GM19372 (cell line): ENCODE measurements around the gene ZACN.

Experiments used
- ATAC-seq: cut with Tn5 transposase; IDR thresholded peaks from one replicate; pipeline ENCODE4 v1.9.1; 2021; ENCODE audit warnings: mild to moderate bottlenecking, low read depth, moderate library complexity; ENCODE audit not compliant: unreplicated experiment

Gene ZACN

DNA sequence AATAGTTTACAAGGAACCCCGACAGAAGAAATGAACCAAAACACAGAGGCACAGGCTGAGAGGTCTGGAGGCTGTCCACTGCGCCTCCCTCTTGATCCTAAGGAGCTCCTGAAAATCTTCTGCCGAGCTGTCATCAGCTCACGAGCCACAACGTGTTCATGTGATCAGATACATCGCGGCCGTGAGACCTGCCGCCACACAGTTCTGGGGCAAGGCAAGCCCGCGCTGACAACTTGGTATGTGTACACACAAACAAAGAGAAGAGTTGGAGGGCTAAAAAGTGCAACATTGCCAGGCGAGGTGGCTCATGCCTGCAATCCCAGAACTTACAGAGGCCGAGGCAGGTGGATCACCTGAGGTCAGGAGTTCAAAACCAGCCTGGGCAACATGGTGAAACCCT is 17.0 kb downstream of the ZACN start:
- ATAC-seq, result no peak

GRCh38 chr17:76097716-76098295 is 18.8 kb downstream of the ZACN start:
- ATAC-seq, result no peak

GRCh38 chr17:76102944-76103273 is 23.9 kb downstream of the ZACN start:
- ATAC-seq, result no peak

GRCh38 chr17:76103274-76104139 is 24.5 kb downstream of the ZACN start, which contains the start of gene EXOC7:
Gene EXOC7 (minus strand): TSS chr17:76103787. CDS start chr17:76103692, 95 bp downstream.
- peak; percentile 85 for ATAC-seq

DNA sequence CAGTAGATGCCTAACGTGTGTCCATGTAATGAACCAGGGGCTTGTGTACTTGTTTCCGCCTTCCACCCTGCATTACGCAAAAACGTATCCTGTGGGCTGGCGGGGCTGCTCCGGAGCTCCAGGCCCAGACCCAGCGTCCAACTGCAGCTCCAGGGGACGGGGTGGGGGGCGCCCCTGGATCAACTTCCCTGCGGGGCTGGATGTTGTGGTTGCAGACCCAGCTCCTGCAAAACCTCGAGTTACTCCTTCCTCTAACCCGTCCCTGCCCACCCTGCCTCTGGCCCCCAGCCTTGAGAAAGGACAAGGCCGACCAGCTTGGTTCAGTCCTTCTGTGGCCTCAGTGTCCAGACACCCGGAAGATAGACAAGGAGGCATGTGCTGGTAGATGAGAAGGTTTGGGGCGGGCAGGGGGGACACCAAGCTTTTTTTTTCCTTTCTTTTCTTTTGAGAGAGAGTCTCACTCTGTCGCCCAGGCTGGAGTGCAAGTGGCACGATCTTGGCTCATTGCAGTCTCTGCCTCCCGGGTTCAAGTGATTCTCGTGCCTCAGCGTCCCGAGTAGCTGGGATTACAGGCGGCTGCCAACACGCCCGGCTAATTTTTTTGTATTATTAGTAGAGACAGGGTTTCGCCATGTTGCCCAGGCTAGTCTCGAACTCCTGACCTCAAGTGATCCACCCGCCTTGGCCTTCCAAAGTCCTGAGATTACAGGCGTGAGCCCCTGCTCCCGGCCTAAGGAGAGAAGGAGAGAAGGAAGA is 25.3 kb downstream of the ZACN start:
- no peak for ATAC-seq

- ATAC-seq, result no peak
Measured at GRCh38 chr17:76104896-76105231, 25.9 kb downstream of the ZACN start.

DNA sequence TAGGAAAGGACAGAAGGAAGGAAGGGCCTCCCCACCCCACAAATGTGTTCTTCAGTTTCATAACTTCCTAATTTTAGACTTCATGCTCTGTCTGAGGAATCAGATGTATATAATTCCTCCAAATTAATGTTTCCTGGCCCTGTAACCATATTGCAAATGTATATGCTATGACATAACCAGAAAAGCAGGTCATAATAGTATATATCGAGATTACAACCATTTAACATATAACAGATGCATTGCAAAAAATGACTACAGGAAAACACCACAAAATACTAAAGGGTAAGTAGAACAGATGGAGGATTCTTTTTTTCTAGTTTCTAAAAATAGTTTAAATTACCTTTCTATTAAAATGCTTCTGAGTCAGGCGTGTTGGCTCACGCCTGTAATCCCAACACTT is 27.7 kb downstream of the ZACN start:
- no peak for ATAC-seq

DNA sequence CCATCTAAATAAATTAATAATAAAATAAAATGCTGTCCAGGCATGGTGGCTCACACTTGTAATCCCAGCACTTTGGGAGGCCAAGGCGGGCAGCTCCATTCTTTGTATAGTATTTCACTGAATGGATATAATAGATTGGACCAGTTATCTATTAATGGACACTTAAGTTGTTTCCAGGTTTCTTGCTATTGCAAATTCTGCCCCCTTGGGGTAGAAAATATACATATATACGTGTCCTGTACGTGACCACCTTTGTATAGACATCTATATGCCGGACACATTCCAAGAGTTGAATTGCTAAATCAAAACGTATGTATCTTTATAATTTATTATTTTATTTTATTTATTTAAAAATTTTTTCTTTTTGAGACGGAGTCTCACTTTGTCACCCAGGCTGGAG is 28.5 kb downstream of the ZACN start:
- ATAC-seq, result no peak

DNA sequence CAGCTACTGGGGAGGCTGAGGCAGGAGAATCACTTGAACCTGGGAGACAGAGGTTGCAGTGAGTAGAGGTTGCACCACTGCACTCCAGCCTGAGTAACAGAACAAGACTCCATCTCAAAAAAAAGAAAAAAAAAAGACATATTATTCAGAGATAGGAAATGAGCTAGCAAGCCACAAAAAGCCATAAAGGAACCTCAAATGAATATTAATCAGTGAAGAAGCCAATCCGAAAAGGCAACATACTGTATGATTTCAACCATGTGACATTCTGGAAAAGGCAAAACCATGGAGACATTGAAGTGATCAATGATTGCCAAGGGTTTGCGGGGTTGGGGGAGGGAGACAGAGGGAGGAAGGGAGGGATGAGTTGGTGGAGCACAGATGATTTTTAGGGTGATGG is 33.0 kb downstream of the ZACN start:
- ATAC-seq, result no peak

DNA sequence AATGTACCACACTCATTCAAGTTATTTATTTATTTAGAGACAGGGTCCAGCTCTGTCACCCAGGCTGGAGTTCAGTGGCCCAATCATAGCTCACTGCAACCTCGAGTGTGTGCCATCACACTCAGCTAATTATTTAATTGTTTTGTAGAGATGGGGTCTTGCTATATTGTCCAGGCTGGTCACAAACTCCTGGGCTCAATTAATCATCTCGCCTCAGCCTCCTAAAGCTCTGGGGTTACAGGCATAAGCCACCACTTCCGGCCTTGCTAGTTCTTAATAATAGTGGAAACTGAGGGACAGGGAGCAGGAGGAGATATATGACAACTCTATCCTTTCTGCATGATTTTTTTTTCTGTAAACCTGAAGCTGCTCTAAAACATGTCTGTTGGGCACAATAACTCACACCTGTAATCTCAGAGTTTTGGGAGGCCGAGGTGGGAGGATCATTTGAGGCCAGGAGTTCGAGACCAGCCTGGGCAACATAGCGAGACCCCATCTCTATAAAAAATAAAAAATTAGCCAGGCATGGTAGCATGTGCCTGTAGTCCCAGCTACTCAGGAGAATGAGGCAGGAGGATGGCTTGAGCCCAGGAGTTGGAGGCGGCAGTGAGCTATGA is 36.3 kb downstream of the ZACN start:
- ATAC-seq, result no peak

DNA sequence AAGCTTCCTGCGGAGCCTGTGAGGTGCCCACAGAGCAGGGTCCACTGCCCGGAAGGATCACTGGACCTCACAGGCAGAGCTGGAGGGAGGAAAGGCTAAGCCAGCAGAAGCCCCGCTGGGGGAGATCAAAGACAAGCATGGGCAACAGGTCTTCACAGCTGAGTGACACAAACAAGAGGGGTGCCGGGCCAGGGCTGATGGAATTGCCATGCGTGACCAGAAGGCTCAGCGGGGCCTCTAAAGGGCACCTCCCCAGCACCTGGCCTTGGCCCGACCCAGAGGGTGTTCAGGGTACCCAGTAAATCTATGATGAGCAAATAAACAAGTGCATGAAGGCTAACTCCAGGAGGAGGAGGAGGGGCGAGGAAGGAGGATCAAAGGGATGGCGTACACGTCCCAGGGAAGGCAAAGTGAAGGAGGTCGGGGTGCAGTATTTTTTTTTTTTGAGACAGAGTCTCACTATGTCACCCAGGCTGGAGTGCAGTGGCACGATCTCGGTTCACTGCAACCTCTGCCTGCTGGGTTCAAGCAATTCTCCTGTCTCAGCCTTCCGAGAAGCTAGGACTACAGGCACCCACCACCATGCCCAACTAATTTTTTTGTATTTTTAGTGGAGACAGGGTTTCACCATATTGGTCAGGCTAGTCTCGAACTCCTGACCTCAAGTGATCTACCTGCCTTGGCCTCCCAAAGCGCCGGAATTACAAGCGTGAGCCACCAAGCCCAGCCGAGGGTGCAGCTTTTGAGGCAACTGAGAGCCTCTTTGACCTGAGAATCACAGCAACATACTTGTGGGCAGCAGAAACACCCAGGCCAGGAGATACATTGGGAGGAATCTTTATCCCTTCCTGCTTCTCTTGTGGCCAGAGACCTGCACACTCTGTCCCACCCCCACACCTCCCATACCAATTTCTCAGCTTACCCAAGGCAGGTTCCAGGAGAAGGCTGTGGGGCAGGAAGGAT is 40.7 kb downstream of the ZACN start:
- ATAC-seq, result no peak

GRCh38 chr17:76120658-76121008 is 41.7 kb downstream of the ZACN start:
- ATAC-seq, result no peak

DNA sequence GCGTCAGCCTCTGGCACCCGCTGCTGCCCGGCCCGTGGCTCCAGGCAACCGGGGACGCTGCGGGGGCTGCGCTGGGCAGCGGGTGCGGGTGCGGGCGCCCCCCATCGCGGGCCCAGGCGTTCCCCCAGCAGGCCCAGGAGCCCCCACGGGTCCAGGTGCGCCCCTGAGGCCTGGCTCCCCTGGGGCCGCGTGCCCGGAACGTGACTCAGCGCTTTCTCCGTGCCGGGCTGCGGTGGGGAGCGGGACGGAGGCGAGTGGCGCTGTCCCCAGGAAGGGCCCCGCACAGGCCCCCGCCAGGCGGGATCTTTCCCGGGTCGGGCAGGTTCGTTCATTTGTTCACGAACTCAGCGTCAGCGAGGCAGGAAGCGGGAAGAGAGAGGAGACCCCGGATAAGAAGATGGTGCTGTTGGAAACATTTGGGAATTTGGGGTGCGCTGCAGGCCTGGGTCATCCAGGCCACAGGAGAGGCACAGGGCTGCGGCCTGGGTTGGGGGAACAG is 43.0 kb downstream of the ZACN start:
- ATAC-seq, result no peak

- ATAC-seq, result no peak
Measured at GRCh38 chr17:76122431-76123190, 43.6 kb downstream of the ZACN start.

DNA sequence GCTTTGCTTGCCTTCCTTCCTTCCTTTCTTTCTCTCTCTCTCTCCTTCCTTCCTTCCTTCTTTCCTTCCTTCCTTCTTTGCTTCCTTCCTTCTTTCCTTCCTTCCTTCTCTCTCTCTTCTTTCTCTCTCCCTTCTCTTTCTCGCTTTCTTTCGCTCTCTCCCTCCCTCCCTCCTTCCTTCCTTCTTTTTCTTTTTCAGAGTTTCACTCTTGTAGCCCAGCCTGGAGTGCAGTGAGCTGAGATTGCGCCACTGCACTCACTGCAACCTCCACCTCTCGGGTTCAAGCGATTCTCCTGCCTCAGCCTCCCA is 44.2 kb downstream of the ZACN start:
- ATAC-seq, result no peak

- ATAC-seq, result no peak
Measured at GRCh38 chr17:76123749-76124581, 45.0 kb downstream of the ZACN start.

DNA sequence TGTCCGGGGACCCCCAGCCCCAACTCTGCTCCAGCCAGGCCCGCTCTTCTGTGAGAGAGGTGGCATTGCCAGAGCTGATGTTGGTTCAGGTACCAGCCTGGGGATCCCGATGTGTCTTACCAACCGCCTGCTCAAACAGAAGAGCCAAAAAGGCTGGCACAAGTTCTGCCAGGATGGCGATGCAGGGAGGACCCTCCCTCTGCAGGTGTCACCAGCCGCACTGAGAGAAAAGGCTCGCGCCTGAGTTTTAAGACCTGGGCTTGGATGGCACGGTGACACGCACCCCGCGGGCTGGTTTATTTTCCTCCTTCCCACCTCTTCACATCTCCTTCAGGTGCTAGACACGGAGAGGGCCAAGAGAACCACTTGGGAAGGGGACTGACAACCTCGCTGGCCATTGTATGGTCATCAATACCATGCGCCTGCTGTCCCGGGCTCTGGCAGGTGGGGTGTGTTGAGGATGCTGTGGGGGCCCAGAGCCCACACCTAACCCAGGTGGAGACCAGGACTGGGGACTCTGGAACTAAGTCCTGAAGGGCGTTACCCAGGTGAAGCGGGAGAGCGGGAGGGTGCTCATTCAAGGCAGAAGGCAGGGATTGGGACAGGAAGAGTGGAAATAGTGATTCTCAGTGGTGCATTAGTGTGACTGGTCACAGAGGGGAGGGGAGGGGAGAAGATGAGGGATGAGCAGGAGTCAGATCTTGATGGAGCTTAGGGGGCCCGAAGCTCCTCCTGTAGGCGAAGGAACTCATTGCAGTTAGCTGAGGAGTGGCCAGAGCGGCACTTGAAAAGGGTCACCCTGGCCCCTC is 45.8 kb downstream of the ZACN start:
- no peak for ATAC-seq

DNA sequence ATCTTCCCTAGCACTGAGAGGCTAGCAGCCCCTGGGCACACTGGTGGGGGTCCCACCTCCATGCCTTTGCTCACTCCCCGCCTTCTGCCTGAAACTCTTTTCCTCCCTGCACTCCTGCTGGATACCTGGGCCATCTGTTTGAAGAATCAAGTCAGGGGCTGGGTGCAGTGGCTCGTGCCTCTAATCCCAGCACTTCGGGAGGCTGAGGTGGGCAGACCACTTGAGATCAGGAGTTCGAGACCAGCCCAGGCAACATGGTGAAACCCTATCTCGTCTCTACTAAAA is 46.4 kb downstream of the ZACN start:
- ATAC-seq, result no peak
